ENCODE data around the gene IFNL1.

GRCh38 chr19:39262496-39262895 is 33.7 kb upstream of the IFNL1 start:
- TF ChIP-seq POLR2A (IDR thresholded peaks at IDR 0.05) (no peak), CTCF (IDR thresholded peaks at IDR 0.05) (no peak)

Data from thyroid gland (tissue), 4 donors.